Measurements from ENCODE around the gene PXMP4.

The PXMP4 gene

GRCh38 chr20:33668466-33669155, 51.5 kb downstream of the PXMP4 start:
- no peak for TF ChIP-seq CTCF (IDR thresholded peaks at IDR 0.05; ENCODE audit: insufficient read depth, low read depth, low read length, missing control alignments)
- no peak overlapping the region for H3K4me3 ChIP-seq (ENCODE audit: low read length)
- no peak for DNase-seq (ENCODE audit: low read depth)

GRCh38 chr20:33667676-33668465, 52.2 kb downstream of the PXMP4 start:
- peak; percentile 78 for DNase-seq (ENCODE audit: low read depth)
- peak; percentile 69 for TF ChIP-seq CTCF (IDR thresholded peaks at IDR 0.05; ENCODE audit: insufficient read depth, low read depth, low read length, missing control alignments)
- peak overlapping the region; percentile 46 for H3K4me3 ChIP-seq (ENCODE audit: low read length)

GRCh38 chr20:33667245-33667675, 52.9 kb downstream of the PXMP4 start:
- no peak for TF ChIP-seq CTCF (IDR thresholded peaks at IDR 0.05; ENCODE audit: insufficient read depth, low read depth, low read length, missing control alignments)
- no peak for DNase-seq (ENCODE audit: low read depth)
- peak overlapping the region; percentile 54 for H3K4me3 ChIP-seq (ENCODE audit: low read length)

GRCh38 chr20:33666293-33667244, 53.5 kb downstream of the PXMP4 start, which contains the start of gene ACTL10:
Gene ACTL10, plus strand, starts transcription at chr20:33666943. Its CDS starts 555 bp downstream, at chr20:33667498.
- H3K4me3 ChIP-seq (ENCODE audit: low read length), result peak within 1 kb of the TSS; percentile 54
- DNase-seq (ENCODE audit: low read depth), result peak; percentile 92
- TF ChIP-seq CTCF (IDR thresholded peaks at IDR 0.05; ENCODE audit: insufficient read depth, low read depth, low read length, missing control alignments), result peak; percentile 25

GRCh38 chr20:33664762-33665144, 55.4 kb downstream of the PXMP4 start:
- H3K4me3 ChIP-seq (ENCODE audit: low read length), result no peak overlapping the region
- no peak for DNase-seq (ENCODE audit: low read depth)
- no peak for TF ChIP-seq CTCF (IDR thresholded peaks at IDR 0.05; ENCODE audit: insufficient read depth, low read depth, low read length, missing control alignments)

GRCh38 chr20:33664085-33664761, 55.9 kb downstream of the PXMP4 start:
- no peak for DNase-seq (ENCODE audit: low read depth)
- peak overlapping the region; percentile 68 for H3K4me3 ChIP-seq (ENCODE audit: low read length)
- TF ChIP-seq CTCF (IDR thresholded peaks at IDR 0.05; ENCODE audit: insufficient read depth, low read depth, low read length, missing control alignments), result no peak
